Inferior parietal cortex (tissue), 1 donor: Measurements from ENCODE around the gene TBCD.

Experiments used
- DNase-seq: peaks from one replicate; pipeline ENCODE4 v3.0.0-alpha.2; 2016; ENCODE audit errors: extremely low spot score

The TBCD gene

GRCh38 chr17:82871776-82872561 is 120.1 kb downstream of the TBCD start:
- no peak for DNase-seq

DNA sequence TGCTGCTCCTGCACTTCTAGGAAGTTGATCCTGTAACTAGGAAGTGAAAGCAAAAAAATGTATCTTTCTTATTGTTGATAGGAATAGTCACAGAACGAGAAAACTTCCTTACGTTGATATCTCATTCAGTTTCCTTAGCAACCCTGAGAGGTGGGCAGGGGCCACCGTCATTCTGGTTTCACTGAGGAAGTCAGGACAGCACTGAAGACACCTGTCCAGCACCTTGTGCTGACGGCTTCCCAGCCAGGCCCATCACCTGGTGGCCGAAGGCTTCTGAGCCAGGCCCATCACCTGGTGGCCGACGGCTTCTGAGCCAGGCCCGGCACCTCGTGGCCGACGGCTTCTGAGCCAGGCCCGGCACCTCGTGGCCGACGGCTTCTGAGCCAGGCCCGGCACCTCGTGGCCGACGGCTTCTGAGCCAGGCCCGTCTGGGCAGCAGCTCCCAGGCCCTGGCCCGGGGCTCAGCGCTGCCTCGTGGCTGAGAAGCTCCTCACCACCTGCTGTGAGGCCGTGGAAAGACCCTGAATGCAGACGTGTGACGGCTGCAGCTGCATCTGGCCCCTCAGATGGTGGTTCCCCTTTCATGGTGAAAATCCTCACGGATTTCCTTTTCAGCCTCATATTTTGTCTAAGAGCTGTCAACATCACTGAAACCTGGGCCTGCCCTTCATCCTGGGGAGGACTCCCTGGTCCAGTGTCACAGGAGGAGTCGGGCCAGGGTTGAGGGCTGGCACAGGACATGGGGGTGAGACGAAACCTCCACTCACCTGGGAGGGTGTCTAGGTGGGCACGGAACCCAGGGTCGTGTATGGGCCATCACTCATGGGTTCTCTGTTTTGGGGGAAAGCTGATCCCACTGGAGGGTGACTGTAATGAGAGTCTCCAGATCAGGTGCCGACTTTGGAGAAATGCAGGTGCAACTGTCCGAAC is 121.0 kb downstream of the TBCD start:
- DNase-seq: no peak

DNA sequence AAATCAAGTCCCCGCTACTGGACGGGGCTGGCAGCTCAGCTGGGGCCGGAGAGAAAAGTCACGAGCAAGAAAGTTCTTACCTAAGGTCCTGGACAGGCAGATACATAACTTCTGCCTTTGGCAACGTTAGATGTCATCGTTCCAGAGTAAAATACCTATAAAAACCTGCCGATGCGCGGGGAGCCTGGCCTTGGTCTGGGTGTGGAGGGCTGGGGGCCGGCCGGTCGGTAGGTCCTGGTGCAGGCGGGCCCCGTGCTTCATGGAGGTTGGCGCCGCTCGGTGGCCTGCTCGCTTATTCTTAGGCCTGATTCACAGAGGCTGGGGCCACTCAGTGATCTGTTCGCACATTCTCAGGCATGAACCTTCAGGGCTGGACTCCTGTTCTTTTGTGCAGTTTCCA is 121.7 kb downstream of the TBCD start:
- no peak for DNase-seq

DNA sequence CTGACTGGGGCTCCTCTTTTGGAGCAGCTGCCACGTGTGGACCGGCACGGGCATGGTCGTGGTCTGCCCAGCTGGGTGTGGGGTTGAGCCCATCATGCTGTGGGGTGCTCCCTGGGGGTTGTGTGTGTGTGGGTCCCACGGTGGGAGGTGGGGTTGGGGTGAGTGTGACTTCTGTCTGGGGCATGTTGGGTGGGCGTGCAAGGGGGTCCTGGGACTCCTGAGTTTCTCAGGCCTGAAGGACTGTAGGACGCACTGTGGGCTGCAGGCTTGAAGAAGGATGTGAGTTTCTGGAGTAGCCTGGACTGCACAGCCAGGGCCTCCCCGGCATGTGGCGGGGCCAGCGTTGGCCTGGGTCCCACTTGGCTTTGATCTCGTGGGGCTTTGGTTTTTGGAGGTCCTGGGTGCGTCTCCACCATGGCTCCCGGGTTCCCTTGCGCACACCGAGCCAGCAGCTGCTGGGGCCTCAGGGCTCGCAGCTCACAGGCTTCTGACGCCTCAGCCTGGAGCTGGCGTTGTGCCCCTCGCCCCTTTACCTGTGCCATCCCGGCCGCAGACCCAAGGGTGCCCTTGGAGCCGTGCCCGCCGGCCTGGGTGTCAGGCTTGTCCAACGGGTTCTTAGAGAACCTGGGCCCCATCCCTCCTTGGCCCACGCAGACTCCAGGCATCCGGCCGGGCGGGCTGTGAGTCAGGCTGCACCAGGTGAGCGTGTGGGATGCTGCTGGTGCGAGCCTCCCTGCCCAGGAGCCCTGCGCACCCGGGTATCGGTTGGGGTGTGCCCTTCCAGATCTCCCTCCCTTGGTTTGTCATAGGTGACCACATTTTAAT is 122.4 kb downstream of the TBCD start:
- no peak for DNase-seq

- no peak for DNase-seq
Measured at GRCh38 chr17:82875407-82875856, 123.6 kb downstream of the TBCD start.

GRCh38 chr17:82876149-82876548 is 124.3 kb downstream of the TBCD start:
- no peak for DNase-seq

GRCh38 chr17:82876602-82877379 is 124.9 kb downstream of the TBCD start:
- peak; percentile 70 for DNase-seq

GRCh38 chr17:82878527-82878926 is 126.7 kb downstream of the TBCD start:
- DNase-seq: no peak

DNA sequence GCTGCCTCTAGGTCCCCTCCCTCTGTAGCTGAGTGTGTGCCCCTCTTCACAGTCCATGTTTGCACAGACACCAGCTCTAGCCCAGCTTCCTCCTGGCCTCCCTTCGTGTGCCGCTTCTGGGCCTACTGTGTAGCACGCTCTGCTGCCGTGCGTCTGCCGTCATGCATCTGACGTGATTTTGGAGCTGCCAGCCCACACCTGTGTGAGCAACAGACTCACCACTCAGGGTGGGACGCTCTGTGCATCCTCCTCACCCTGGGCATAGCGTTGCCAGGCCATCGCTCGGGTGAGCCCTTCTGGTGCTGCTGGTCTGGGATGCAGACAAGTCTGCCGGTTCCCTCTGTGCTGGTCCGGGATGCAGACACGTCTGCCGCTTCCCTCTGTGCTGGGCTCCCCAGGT is 127.4 kb downstream of the TBCD start:
- DNase-seq: no peak

DNA sequence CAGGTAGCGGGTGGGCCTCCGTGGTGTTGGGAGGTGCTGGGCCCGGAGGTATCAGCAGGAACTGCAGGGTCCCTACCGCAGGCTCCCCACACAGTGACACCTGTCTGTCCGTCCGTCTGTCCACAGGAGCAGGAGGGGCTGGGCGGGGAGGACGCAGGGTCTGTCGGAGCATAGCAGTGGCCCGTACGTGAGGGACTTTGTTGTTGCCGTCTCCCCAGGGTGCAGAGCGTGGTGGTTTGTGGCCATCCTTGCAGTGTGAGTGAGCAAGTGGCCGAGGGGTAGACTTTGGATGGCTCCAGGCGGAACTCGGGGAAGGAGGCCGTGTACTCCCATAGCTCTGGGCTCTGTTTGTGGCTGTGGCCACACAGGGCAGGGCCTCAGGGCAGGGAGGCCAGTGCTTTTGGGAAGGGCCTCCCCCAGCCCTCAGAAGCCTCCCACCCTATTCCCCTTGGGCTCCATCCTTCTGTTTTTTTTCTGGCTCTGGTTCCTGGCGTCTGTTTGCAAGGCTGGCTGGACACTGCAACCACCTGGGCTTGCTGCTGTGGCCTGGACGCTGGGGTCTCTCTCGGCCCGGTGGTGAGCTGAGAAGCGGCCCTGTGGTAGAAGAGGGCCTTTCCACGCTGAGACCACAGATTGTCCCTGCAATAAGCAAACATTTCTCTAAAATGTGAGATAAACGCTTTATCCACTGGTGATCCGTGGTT is 128.9 kb downstream of the TBCD start:
- no peak for DNase-seq

DNA sequence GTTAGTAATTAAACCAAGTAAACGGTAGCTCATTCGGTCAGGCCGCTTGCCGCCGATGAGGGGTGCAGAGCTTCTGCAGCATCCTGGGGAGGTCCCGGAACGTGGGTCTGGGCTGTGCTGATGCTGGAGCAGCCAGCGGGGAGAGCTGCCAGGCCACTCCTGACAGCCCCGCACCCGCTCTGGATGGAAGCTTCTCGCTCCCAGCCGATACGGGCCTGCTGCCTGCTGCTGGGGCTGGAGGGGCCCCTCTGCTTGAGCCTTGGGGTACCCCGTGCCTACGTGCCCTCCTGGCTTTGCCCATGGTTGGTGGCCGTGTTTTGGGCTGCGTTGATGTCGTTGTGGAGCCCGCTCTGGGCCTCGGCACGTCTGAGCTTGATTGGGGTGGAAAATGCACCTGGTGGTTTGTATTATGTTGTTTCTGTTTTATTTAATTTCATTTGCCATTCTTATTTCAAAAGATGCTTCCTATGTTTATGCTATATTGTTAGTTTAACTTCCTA is 129.5 kb downstream of the TBCD start:
- DNase-seq: no peak

GRCh38 chr17:82881900-82882714 is 130.2 kb downstream of the TBCD start:
- no peak for DNase-seq

DNA sequence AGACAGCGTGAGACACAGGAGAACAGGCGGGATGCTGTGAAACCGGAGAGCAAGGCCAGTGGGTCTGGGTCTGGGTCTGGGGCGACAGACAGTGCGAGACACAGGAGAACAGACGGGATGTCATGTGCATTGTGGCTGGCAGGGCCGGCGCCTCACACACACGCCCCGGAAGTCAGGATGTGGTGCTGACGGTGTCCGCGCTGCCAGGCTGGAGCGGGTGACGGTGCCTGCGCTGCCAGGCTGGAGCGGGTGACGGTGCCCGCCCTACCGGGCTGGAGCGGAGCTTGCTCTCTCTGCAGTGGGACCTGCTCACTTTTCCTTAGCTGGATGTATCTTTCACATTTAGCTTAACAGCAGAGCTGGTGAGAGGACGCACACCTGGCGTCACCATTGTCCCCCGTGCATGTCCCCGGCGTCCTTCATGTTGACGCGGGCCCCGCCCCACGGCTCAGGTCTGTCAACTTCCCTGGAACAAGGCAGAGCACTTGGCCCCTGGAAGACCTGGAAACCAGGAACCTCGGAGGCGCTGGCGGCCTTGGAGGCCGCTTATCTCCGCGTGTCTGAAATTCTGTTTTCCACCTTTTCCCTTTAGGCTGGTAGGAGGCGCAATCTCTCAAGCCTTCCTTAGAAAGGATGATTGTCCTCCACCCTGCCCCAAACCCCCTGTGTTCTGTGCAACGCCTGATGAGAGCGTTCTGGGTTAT is 131.0 kb downstream of the TBCD start:
- no peak for DNase-seq

- no peak for DNase-seq
Measured at GRCh38 chr17:82883419-82884031, 131.7 kb downstream of the TBCD start.

DNA sequence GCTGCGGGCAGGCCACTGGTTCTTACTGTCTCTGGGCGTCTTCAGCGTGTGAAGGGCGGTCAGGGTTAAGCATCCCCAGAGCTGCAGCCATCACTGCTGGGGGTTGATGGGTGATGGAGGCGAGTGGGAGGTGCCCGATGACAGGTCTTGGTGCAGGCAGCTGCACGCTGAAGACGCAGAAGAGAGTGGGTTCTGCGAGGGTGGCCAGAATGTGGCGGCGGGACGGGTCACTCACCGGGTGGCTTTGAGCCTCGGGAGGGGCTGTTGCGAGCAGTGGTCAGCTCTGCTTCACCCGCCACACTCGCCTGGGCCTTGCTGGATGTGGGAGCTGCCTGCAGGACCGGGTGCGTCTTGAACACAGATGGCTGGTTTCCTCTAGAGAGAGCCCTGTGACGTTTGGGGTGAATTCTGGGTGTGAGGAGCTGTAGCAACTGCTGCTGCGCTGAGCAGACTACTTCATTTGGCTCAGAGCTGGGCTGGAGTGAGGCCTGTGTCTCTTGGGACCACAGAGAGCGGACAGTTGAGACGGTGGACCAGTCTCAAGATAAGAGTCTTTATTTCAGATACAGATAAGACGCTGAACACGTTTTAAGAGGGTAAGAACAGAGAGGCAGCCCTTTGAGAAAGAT is 132.6 kb downstream of the TBCD start:
- DNase-seq: no peak

- DNase-seq: no peak
Measured at GRCh38 chr17:82884970-82885353, 133.1 kb downstream of the TBCD start.

DNA sequence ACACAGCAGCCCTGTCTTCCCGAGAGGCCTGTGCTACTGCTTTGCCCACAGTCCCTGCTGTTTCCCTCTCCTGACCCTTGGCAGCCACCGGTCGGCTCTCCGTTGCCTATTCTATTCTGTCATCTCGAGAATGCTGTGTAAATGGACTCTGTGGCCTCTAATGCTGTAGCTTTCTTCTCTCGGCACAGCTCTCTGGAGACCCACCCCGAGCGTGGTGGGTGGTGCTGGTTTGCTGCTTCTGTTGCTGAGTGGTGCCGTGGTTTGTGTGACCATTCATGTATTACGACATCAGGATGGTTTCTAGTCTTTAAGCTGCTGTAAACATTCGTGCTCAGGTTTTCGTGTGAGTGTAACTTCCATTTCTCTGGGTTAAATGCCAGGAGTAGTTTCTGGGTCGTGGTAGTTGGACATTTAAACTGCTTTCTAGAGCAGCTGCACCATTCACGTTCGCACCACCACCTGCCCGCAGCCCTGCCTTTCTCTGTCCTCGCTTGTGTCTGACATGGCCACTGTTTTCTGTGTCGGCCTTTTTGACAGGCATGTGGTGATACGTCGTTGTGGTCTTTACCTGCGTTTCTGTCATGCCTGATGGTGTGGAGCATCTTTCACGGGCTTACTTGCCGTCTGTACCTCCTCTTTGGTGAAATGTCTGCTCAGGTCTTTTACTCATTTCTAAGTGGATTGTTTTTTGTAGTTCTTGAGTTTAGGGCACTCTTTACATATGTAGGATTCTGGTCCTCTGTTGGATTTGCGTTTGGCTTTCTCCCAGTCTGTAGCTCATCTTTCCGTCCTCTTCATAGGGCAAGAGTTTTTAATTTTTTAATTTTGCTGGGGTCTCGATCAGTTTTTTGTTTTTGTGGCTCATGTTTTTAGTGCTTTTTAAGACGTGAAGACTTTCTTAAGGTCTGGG is 135.6 kb downstream of the TBCD start:
- no peak for DNase-seq
